H1 (cell line): ENCODE data around the gene DYNC2I2. TPM values are rescaled to one million over a fixed set of nuclear protein-coding genes. Genes with fewer than 3 reads are reported as not detected.

Source experiments
- CEBPB ChIP-seq: IDR thresholded peaks from 2 replicates; pipeline ENCODE4 v1.6.1; 2012; ENCODE audit warnings: low read depth, low read length
- CHD1 ChIP-seq: IDR thresholded peaks from 2 replicates; pipeline ENCODE4 v1.6.1; 2012; ENCODE audit warnings: low read depth, low read length, improper control_type of control experiment
- CHD7 ChIP-seq: fragments of 300-600 bp; sonication (generic); IDR thresholded peaks from 2 replicates; pipeline ENCODE4 v1.7.1; 2012; ENCODE audit warnings: low read length, moderate library complexity, mild to moderate bottlenecking, inconsistent platforms; ENCODE audit not compliant: insufficient replicate concordance
- EP300 ChIP-seq, 2 experiments: IDR thresholded peaks; 1 replicate in 1 of 2; 2 replicates in 1 of 2; pipeline ENCODE4 v1.6.1; 2011 to 2012; ENCODE audit warnings: low read depth in 2 of 2, low read length in 2 of 2, mild to moderate bottlenecking in 2 of 2, borderline replicate concordance in 1 of 2, inconsistent platforms in 1 of 2, moderate library complexity in 1 of 2
- JUND ChIP-seq: IDR thresholded peaks from 2 replicates; pipeline ENCODE4 v1.6.1; 2011; ENCODE audit warnings: mild to moderate bottlenecking, improper control_type of control experiment, low read length
- NANOG ChIP-seq: IDR thresholded peaks from 2 replicates; pipeline ENCODE4 v1.6.1; 2011; ENCODE audit warnings: low read length, low read depth, mild to moderate bottlenecking, inconsistent platforms; ENCODE audit not compliant: insufficient read depth, poor library complexity, severe bottlenecking
- POU5F1 ChIP-seq: IDR thresholded peaks from 2 replicates; pipeline ENCODE4 v1.6.1; 2011; ENCODE audit warnings: low read depth, mild to moderate bottlenecking, low read length, moderate library complexity
- SIRT6 ChIP-seq: IDR thresholded peaks from one replicate; pipeline ENCODE4 v1.7.1; 2012; ENCODE audit warnings: low read length, inconsistent platforms
- SP2 ChIP-seq: IDR thresholded peaks from 2 replicates; pipeline ENCODE4 v1.6.1; 2012; ENCODE audit warnings: mild to moderate bottlenecking, low read length, inconsistent platforms
- SRF ChIP-seq: IDR thresholded peaks from 2 replicates; pipeline ENCODE4 v1.6.1; 2011; ENCODE audit warnings: mild to moderate bottlenecking, low read depth, low read length, moderate library complexity
- TBP ChIP-seq: IDR thresholded peaks from 2 replicates; pipeline ENCODE4 v1.6.1; 2011; ENCODE audit warnings: low read depth, low read length, improper control_type of control experiment
- YY1 ChIP-seq: IDR thresholded peaks from 2 replicates; pipeline ENCODE4 v1.6.1; 2011; ENCODE audit warnings: low read depth, mild to moderate bottlenecking, low read length
- polyA plus RNA-seq, 7 experiments: library from polyadenylated mRNA; depleted of rRNA in 3 of 7; stranded (reverse) in 5 of 7; unstranded in 2 of 7; fragments of >200 nt in 5 of 7; fragments of 200-250 nt in 2 of 7; gene quantifications; 1 replicate in 5 of 7; 2 replicates in 1 of 7; 4 replicates in 1 of 7; pipeline versions ENCODE4 v1.2.1 to v1.2.3, GENCODE V29; 2011 to 2013; ENCODE audit warnings: missing spikeins in 2 of 7, mixed read lengths in 2 of 7
- total RNA-seq: library from RNA; stranded (reverse); fragmentation: NEBNext Ultra II Directional; extraction: Animal tissue kit (Norgen Biotek cat#: 25700); gene quantifications from 2 replicates; pipeline ENCODE4 v1.2.1, GENCODE V29; 2021

Gene DYNC2I2
- total and polyA plus RNA-seq, 2 of the 8 experiments (the other 6 are each of a cell fraction or from before 2014, with no cell fraction given): 58.0 to 78.5 TPM

DNA sequence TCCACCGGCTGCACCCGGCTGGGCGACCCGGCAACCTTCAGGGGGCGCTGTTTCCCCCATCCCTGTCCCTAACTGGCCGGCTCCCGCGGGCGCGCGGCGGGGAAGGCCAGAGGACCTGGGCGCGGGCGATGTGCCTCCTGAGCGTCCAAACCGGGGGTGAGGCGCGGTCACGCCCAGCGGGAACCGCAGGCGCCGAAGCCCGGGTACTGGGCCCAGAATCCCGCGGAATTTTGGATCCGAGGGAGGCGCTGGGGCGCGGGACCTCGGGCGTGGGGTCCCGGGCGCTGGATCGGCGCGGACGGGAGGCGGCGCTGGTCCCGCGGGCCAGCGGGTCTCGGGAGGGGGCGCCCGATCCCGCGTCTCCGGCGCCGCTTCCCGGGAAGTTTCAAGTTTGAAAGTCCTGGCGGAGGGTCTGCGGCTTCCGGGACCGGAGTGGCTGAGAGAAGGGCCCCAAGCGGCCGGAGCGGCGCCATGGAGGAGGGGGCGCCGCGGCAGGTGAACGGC, 45.9 kb upstream of the DYNC2I2 start, which contains the start of gene PKN3 (continued):
- TF ChIP-seq YY1 (no peak), SP2 (no peak), SRF (no peak), CEBPB (no peak), CHD1 (no peak), EP300 (IDR thresholded peaks at IDR 0.05; ENCODE audit: borderline replicate concordance in 1 of 2, low read depth in 2 of 2, low read length in 2 of 2) (0 out of 3 replicates have a peak, but pooled peaks of 1 of the 2 experiments have one; percentile 20), SIRT6 (no peak), POU5F1 (no peak), JUND (0 out of 2 replicates have a peak, but pooled peaks have one; percentile 28), NANOG (no peak), TBP (no peak; the same call in 1 of the 2 replicates), CHD7 (no peak)
